ENCODE results near the gene DPP4. TPM values are rescaled to one million over a fixed set of nuclear protein-coding genes. Genes with fewer than 3 reads are reported as not detected.

The DPP4 gene
- total and polyA plus RNA-seq, 2 donors (not counting 3 experiments of a cell fraction or from before 2014, with no cell fraction given): 0.84 to 6.2 TPM

GRCh38 chr2:162053808-162054155 lies 20.2 kb downstream of the DPP4 start:
- no peaks in the 10 kb centered on the region for H3K79me2 ChIP-seq (ENCODE audit: control insufficient read depth, insufficient read depth, low read length)
- intact Hi-C loops (cut with micrococcal nuclease) (loop anchor here (5.0 kb wide), 1 partner anchor 334 kb away; no protein-coding TSS in a partner anchor), dilution Hi-C loops (cut with MboI; ENCODE audit: extremely low pct_ligation_motif_present, low sequenced_read_pairs) (no loop called here)
- no peak overlapping the region for H3K27ac ChIP-seq (ENCODE audit: insufficient read depth, low read depth, low read length)
- no peak for FAIRE-seq
- ChIA-PET CTCF (interaction anchor here (0.7 to 1.3 kb wide), 2 partner anchors 32 to 46 kb away, joined by 3 read pairs; no protein-coding TSS in a partner anchor), POLR2A (no interaction called here)
- no peak overlapping the region for H2AFZ ChIP-seq (ENCODE audit: low read depth, low read length)
- no peak overlapping the region for H3K4me2 ChIP-seq (ENCODE audit: insufficient read depth, low read length)
- no peaks in the 10 kb centered on the region for H3K36me3 ChIP-seq (ENCODE audit: control insufficient read depth in 2 of 2, extremely low read depth in 1 of 2, insufficient read depth in 2 of 2, low read length in 2 of 2)
- H3K9ac ChIP-seq (replicated peaks; ENCODE audit: extremely low read depth, insufficient read depth, low read length): no peak overlapping the region
- H3K4me1 ChIP-seq (ENCODE audit: control insufficient read depth, extremely low read depth, insufficient read depth, low read length): no peaks in the 10 kb centered on the region
- no peaks in the 10 kb centered on the region for H4K20me1 ChIP-seq (replicated peaks; ENCODE audit: control insufficient read depth, extremely low read depth, insufficient read depth, low read length)
- peaks cover 3% of the 10 kb centered on the region for H3K9me3 ChIP-seq (replicated peaks; ENCODE audit: control insufficient read depth, insufficient read depth, low read length)
- BruUV-seq (replicated peaks): no TSS peak
- H3K27me3 ChIP-seq (ENCODE audit: control insufficient read depth in 2 of 2, insufficient read depth in 2 of 2, low read length in 2 of 2): no peaks in the 10 kb centered on the region
- TF ChIP-seq GATA2 (IDR thresholded peaks at IDR 0.05; ENCODE audit: insufficient read depth, insufficient read length, low read depth, low read length) (no peak), MYC (IDR thresholded peaks at IDR 0.05; ENCODE audit: low read depth, low read length) (no peak)
- H3K9me1 ChIP-seq (replicated peaks; ENCODE audit: control insufficient read depth, extremely low read depth, insufficient read depth, low read length): no peaks in the 10 kb centered on the region
- H3K4me3 ChIP-seq (replicated peaks in 1 of 3; ENCODE audit: insufficient read depth in 1 of 3, low read depth in 1 of 3, low read length in 3 of 3): no peak overlapping the region
- DNase-seq (ENCODE audit: low read depth, low spot score): no peak

- Histone ChIP-seq H3K9ac (replicated peaks; ENCODE audit: extremely low read depth, insufficient read depth, low read length) (no peak overlapping the region), H3K27me3 (ENCODE audit: control insufficient read depth in 2 of 2, insufficient read depth in 2 of 2, low read length in 2 of 2) (no peaks in the 10 kb centered on the region), H3K9me3 (replicated peaks; ENCODE audit: control insufficient read depth, insufficient read depth, low read length) (peaks cover 3% of the 10 kb centered on the region), H3K4me2 (ENCODE audit: insufficient read depth, low read length) (no peak overlapping the region), H3K4me3 (replicated peaks in 1 of 3; ENCODE audit: insufficient read depth in 1 of 3, low read depth in 1 of 3, low read length in 3 of 3) (no peak overlapping the region), H2AFZ (ENCODE audit: low read depth, low read length) (no peak overlapping the region), H3K9me1 (replicated peaks; ENCODE audit: control insufficient read depth, extremely low read depth, insufficient read depth, low read length) (no peaks in the 10 kb centered on the region), H4K20me1 (replicated peaks; ENCODE audit: control insufficient read depth, extremely low read depth, insufficient read depth, low read length) (no peaks in the 10 kb centered on the region), H3K36me3 (ENCODE audit: control insufficient read depth in 2 of 2, extremely low read depth in 1 of 2, insufficient read depth in 2 of 2, low read length in 2 of 2) (no peaks in the 10 kb centered on the region), H3K4me1 (ENCODE audit: control insufficient read depth, extremely low read depth, insufficient read depth, low read length) (no peaks in the 10 kb centered on the region), H3K27ac (ENCODE audit: insufficient read depth, low read depth, low read length) (no peak overlapping the region), H3K79me2 (ENCODE audit: control insufficient read depth, insufficient read depth, low read length) (no peaks in the 10 kb centered on the region)
- intact Hi-C loops (cut with micrococcal nuclease): loop anchor here (5.0 kb wide), 1 partner anchor 334 kb away; no protein-coding TSS in a partner anchor
- no peak for FAIRE-seq
- CTCF ChIA-PET: interaction anchor here (0.7 to 1.3 kb wide), 2 partner anchors 33 to 46 kb away, joined by 3 read pairs; no protein-coding TSS in a partner anchor
- DNase-seq (ENCODE audit: low read depth, low spot score): no peak
- POLR2A ChIA-PET: no interaction called here
- no TSS peak for BruUV-seq (replicated peaks)
- dilution Hi-C loops (cut with MboI; ENCODE audit: extremely low pct_ligation_motif_present, low sequenced_read_pairs): no loop called here
- TF ChIP-seq FOS (IDR thresholded peaks at IDR 0.05; ENCODE audit: borderline replicate concordance, insufficient read depth, low read length) (no peak), POLR2AphosphoS5 (IDR thresholded peaks at IDR 0.05; ENCODE audit: insufficient read depth, low read depth, low read length) (no peak), JUN (IDR thresholded peaks at IDR 0.05; ENCODE audit: borderline replicate concordance, insufficient read depth, insufficient read length, low read depth) (no peak), POLR2A (IDR thresholded peaks at IDR 0.05; ENCODE audit: low read depth, low read length) (no peak), MAX (IDR thresholded peaks at IDR 0.05; ENCODE audit: insufficient read depth, insufficient read length) (no peak), MYC (IDR thresholded peaks at IDR 0.05; ENCODE audit: low read depth, low read length) (no peak), CTCF (IDR thresholded peaks at IDR 0.05; ENCODE audit: extremely low read depth in 1 of 2, insufficient read depth in 1 of 2, low read depth in 1 of 2, low read length in 2 of 2) (no peak), EZH2 (IDR thresholded peaks at IDR 0.05; ENCODE audit: borderline replicate concordance, low read depth, low read length, severe bottlenecking) (no peak), GATA2 (IDR thresholded peaks at IDR 0.05; ENCODE audit: insufficient read depth, insufficient read length, low read depth, low read length) (no peak)
These were observed 20.8 kb downstream of the DPP4 start for GRCh38 chr2:162053066-162053807.
